CD8-positive, alpha-beta memory T cell (primary cell): Measurements from ENCODE around the gene HLX. TPM values are rescaled to one million over a fixed set of nuclear protein-coding genes. Genes with fewer than 3 reads are reported as not detected.
A peak's percentile ranks its signal among the peaks of the same experiment; 100 is the strongest.

ENCODE experiments used
- CTCF ChIA-PET: fragments of 350-600 bp; sonication (Branson Sonifier 250); formaldehyde crosslinking; loops from one replicate; lab custom pipeline; 2021; ENCODE audit warnings: antibody characterized with exemption; lab: Charles Lee
- POLR2A ChIA-PET: fragments of 350-600 bp; sonication (Branson Sonifier 250); formaldehyde crosslinking; loops from one replicate; lab custom pipeline; 2021; ENCODE audit warnings: antibody characterized with exemption; lab: Charles Lee
- DNase-seq, 5 donors: peaks; one replicate each; pipeline versions ENCODE4 v3.0.0 to v3.0.0-alpha.2; 2020 to 2022; ENCODE audit warnings: mixed read lengths in 1 of 5
- H3K27ac ChIP-seq: one replicate; pipeline ENCODE4 v1.7.0; 2013; ENCODE audit warnings: low read depth, mild to moderate bottlenecking, low read length, moderate library complexity
- H3K27me3 ChIP-seq: 2 replicates; pipeline ENCODE4 v1.7.0; 2013; ENCODE audit warnings: low read length, mild to moderate bottlenecking; ENCODE audit not compliant: insufficient read depth, poor library complexity, severe bottlenecking
- H3K36me3 ChIP-seq: 2 replicates; pipeline ENCODE4 v1.7.0; 2013; ENCODE audit warnings: mild to moderate bottlenecking, low read length, moderate library complexity; ENCODE audit not compliant: insufficient read depth
- H3K4me1 ChIP-seq: 2 replicates; pipeline ENCODE4 v1.7.0; 2013; ENCODE audit warnings: mild to moderate bottlenecking, low read length, moderate library complexity; ENCODE audit not compliant: insufficient read depth
- H3K4me3 ChIP-seq: 2 replicates; pipeline ENCODE4 v1.7.0; 2013; ENCODE audit warnings: mild to moderate bottlenecking, low read length
- H3K9me3 ChIP-seq: 2 replicates; pipeline ENCODE4 v1.7.0; 2013; ENCODE audit warnings: mild to moderate bottlenecking, low read length
- H3K27ac Mint-ChIP-seq, 8 donors: one replicate each; pipeline ENCODE4 v1.8.0; 2020 to 2021; ENCODE audit warnings: mixed read lengths in 8 of 8, mild to moderate bottlenecking in 6 of 8, inconsistent platforms in 3 of 8, moderate library complexity in 3 of 8
- H3K27me3 Mint-ChIP-seq, 2 donors: one replicate each; pipeline ENCODE4 v1.8.0; 2020 to 2021; ENCODE audit warnings: mixed read lengths in 2 of 2, mild to moderate bottlenecking in 1 of 2, moderate library complexity in 1 of 2
- H3K36me3 Mint-ChIP-seq, 3 donors: one replicate each; pipeline ENCODE4 v1.8.0; 2020 to 2021; ENCODE audit warnings: mixed read lengths in 3 of 3, inconsistent platforms in 1 of 3, mild to moderate bottlenecking in 1 of 3
- H3K4me1 Mint-ChIP-seq, 3 donors: one replicate each; pipeline ENCODE4 v1.8.0; 2020 to 2021; ENCODE audit warnings: mixed read lengths in 3 of 3, inconsistent platforms in 1 of 3, mild to moderate bottlenecking in 1 of 3
- H3K4me3 Mint-ChIP-seq, 7 donors: one replicate each; pipeline ENCODE4 v1.8.0; 2020 to 2021; ENCODE audit warnings: mixed read lengths in 7 of 7, mild to moderate bottlenecking in 6 of 7, moderate library complexity in 4 of 7, inconsistent platforms in 2 of 7
- H3K9me3 Mint-ChIP-seq, 5 donors: one replicate each; pipeline ENCODE4 v1.8.0; 2020 to 2022; ENCODE audit warnings: mixed read lengths in 5 of 5, mild to moderate bottlenecking in 3 of 5, moderate library complexity in 2 of 5, inconsistent platforms in 1 of 5
- polyA plus RNA-seq: library from polyadenylated mRNA; unstranded; fragments of 300-500 nt; fragmentation: Illumina TruSeq; gene quantifications from one replicate; pipeline ENCODE4 v1.2.3, GENCODE V29; 2021
- total RNA-seq, 2 experiments: library from RNA; stranded (reverse); gene quantifications; one replicate each; pipeline ENCODE4 v1.2.3, GENCODE V29; 2021

HLX gene
- total RNA-seq = not detected
- not detected for polyA plus RNA-seq

DNA sequence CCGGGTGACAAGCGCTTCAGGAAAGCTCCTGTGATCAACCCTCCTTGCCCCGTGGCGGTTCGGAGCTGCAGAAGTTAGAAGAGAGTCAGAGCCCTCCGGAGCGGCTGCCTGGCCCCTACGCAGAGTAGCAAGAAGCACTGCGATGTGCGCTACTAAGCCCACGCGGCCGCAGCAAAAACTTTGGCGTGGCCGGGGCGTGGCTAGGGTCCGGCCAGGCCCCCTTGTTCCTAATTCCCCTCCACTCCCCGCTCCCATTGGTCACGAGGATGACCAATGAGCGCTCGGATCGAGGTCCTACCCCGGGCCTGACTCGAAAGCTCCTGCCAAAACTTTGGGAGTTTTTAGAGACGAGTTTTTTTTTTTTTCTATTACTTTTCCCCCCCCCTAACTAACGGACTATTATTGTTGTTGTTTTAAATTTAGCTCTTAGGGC is at the start of gene HLX:
TSS of gene HLX (plus strand) at position 368 of the 433 bp plus-strand sequence. CDS start 415 bp downstream, outside the sequence.
- no peak within 1 kb of the TSS for H3K27ac ChIP-seq
- POLR2A ChIA-PET = no interaction called here
- H3K27ac Mint-ChIP-seq = peak within 1 kb of the TSS in 1 of 8 donors; percentile 38

GRCh38 chr1:220833436-220833835 is 45.8 kb upstream of the HLX start:
- H3K4me1 ChIP-seq = no peaks in the 10 kb centered on the region
- ChIA-PET POLR2A (no interaction called here), CTCF (no interaction called here)
- peaks cover 1 to 26% of the 10 kb centered on the region in 2 donors for H3K27me3 Mint-ChIP-seq
- H3K27me3 ChIP-seq = no peaks in the 10 kb centered on the region
- H3K4me3 ChIP-seq = no peak overlapping the region
- no peaks in the 10 kb centered on the region for H3K36me3 ChIP-seq
- no peak for DNase-seq
- no peak overlapping the region for H3K27ac ChIP-seq
- no peaks in the 10 kb centered on the region for H3K4me1 Mint-ChIP-seq
- no peak overlapping the region for H3K4me3 Mint-ChIP-seq
- H3K9me3 ChIP-seq = no peaks in the 10 kb centered on the region
- H3K9me3 Mint-ChIP-seq = peaks cover 0 to 1% (median 0%) of the 10 kb centered on the region in 5 donors
- no peak overlapping the region for H3K27ac Mint-ChIP-seq
- no peaks in the 10 kb centered on the region for H3K36me3 Mint-ChIP-seq

More for the DNA sequence above, at the start of gene HLX:
- peaks cover 0 to 2% (median 0%) of the 10 kb centered on the region in 3 donors for H3K36me3 Mint-ChIP-seq
- Histone ChIP-seq H3K27me3 (peaks cover 29% of the 10 kb centered on the region), H3K4me3 (no peak within 1 kb of the TSS), H3K36me3 (no peaks in the 10 kb centered on the region), H3K9me3 (no peaks in the 10 kb centered on the region), H3K4me1 (peaks cover 18% of the 10 kb centered on the region)
- DNase-seq = no peak
- peaks cover 30 to 34% (median 34%) of the 10 kb centered on the region in 3 donors for H3K4me1 Mint-ChIP-seq
- CTCF ChIA-PET = no interaction called here
- peak within 1 kb of the TSS; percentile 42 to 82 (median 71) for H3K4me3 Mint-ChIP-seq
- peaks cover 0 to 3% (median 1%) of the 10 kb centered on the region in 5 donors for H3K9me3 Mint-ChIP-seq
- peaks cover 60 to 84% of the 10 kb centered on the region in 2 donors for H3K27me3 Mint-ChIP-seq

DNA sequence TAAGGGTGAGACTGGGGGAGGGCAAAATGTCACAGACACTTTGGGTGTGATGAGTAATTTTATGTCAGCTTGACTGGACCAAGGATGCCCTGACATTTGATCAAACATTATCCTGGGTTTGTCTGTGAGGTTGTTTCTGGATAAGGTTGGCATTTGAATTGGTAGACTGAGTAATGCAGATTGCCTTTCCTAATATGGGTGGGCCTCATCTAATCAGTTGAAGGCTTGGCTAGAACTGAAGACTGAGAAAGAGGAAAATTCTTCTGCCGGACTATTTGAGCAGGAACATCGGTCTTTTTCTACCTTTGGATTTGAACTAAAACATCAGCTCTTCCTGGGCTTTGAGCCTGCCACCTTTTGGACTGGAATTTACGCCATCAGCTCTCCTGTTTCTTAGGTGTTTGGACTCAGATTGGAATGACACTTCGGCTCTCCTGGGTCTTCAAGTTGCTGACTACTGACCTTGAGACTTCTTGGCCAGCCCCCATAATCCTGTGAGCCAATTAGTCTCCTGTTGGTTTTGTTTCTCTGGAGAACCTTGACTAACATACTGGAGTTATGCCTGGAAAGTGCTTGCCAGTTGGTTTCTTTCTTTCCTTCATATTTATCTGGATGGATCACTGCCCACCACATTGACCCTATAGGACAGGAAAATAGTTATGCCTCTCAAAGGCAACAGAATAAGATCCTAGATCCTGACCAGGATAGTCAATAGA is 44.9 kb upstream of the HLX start:
- no peaks in the 10 kb centered on the region for H3K36me3 ChIP-seq
- CTCF ChIA-PET = no interaction called here
- Mint-ChIP-seq H3K4me1 (no peaks in the 10 kb centered on the region), H3K4me3 (no peak overlapping the region), H3K36me3 (no peaks in the 10 kb centered on the region), H3K27me3 (peaks cover 1 to 17% of the 10 kb centered on the region in 2 donors), H3K27ac (no peak overlapping the region), H3K9me3 (peaks cover 0 to 1% (median 0%) of the 10 kb centered on the region in 5 donors)
- H3K4me1 ChIP-seq = no peaks in the 10 kb centered on the region
- no peak overlapping the region for H3K27ac ChIP-seq
- POLR2A ChIA-PET = no interaction called here
- no peak overlapping the region for H3K4me3 ChIP-seq
- H3K27me3 ChIP-seq = no peaks in the 10 kb centered on the region
- no peaks in the 10 kb centered on the region for H3K9me3 ChIP-seq
- no peak for DNase-seq

DNA sequence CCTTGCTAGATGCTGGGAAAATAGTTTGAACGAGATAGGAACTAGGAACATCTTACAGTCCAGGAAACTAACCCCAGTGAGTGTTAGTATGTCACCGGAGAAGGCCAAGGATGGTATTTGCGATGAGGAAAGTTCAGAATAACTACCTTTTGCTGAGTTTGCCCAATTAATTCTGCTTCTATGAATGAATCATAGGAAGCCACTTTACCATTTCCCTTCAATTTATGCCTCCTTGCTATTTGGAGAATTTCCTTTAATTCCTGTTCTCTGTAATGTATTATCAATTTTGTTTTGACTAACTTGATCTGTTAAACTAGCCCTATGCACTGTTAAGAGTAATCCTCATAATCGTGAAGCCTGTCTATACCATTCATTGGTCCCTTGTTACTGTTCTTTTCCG is 40.7 kb upstream of the HLX start:
- Histone ChIP-seq H3K4me3 (no peak overlapping the region), H3K27ac (no peak overlapping the region), H3K27me3 (no peaks in the 10 kb centered on the region), H3K9me3 (no peaks in the 10 kb centered on the region), H3K4me1 (no peaks in the 10 kb centered on the region), H3K36me3 (no peaks in the 10 kb centered on the region)
- Mint-ChIP-seq H3K36me3 (no peaks in the 10 kb centered on the region), H3K27ac (no peak overlapping the region), H3K4me3 (no peak overlapping the region), H3K27me3 (peaks cover 4 to 5% of the 10 kb centered on the region in 2 donors), H3K4me1 (no peaks in the 10 kb centered on the region), H3K9me3 (peaks cover 0 to 1% (median 0%) of the 10 kb centered on the region in 5 donors)
- DNase-seq = no peak
- ChIA-PET CTCF (no interaction called here), POLR2A (no interaction called here)

DNA sequence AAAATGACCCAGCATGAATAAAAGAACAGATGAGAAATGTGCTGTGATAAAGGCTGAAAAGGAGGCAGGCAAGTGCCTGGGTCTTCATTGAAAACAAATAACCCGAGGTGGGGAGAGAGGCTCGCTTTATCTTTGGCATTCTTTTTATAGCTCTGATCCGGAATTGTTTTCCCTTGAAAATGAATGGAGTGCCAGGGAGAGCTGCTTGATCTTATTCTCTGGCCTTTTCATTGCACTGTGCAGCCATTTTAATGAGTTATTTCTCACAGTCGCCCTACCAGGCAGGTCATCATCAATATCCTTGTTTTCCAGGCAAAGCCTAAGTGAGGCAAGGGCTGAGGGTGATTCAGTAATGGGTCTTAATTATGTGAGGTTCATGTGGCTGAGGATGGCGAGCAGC is 39.8 kb upstream of the HLX start:
- Mint-ChIP-seq H3K4me1 (no peaks in the 10 kb centered on the region), H3K4me3 (no peak overlapping the region), H3K27ac (no peak overlapping the region), H3K27me3 (peaks cover 0 to 6% of the 10 kb centered on the region in 2 donors), H3K36me3 (no peaks in the 10 kb centered on the region), H3K9me3 (no peaks in the 10 kb centered on the region)
- ChIA-PET POLR2A (no interaction called here), CTCF (no interaction called here)
- no peak overlapping the region for H3K27ac ChIP-seq
- H3K4me3 ChIP-seq = no peak overlapping the region
- H3K4me1 ChIP-seq = no peaks in the 10 kb centered on the region
- no peaks in the 10 kb centered on the region for H3K9me3 ChIP-seq
- no peak for DNase-seq
- no peaks in the 10 kb centered on the region for H3K36me3 ChIP-seq
- no peaks in the 10 kb centered on the region for H3K27me3 ChIP-seq

DNA sequence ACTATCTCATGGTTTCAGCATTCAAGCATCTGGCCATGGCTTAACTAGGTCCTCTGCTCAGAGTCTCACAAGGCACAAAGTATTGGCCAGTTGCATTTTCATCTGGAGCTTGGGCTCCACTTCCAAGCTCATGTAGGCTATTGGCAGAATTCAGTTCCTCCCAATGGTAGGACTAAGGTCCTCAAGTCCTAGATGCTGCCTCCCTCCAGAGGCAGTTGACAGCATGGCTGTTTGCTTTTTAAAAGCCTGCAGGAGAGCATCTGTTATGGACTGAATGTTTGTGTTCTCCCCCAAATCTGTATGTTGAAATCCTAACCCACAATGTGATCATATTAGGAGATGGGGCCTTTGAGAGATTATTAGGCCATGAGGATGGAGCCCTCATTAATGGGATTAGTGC is 38.0 kb upstream of the HLX start:
- CTCF ChIA-PET = no interaction called here
- Mint-ChIP-seq H3K9me3 (peaks cover 0 to 2% (median 0%) of the 10 kb centered on the region in 5 donors), H3K4me1 (no peaks in the 10 kb centered on the region), H3K4me3 (no peak overlapping the region), H3K27ac (no peak overlapping the region), H3K27me3 (peaks cover 0 to 5% of the 10 kb centered on the region in 2 donors), H3K36me3 (no peaks in the 10 kb centered on the region)
- Histone ChIP-seq H3K4me3 (no peak overlapping the region), H3K4me1 (no peaks in the 10 kb centered on the region), H3K27me3 (no peaks in the 10 kb centered on the region), H3K27ac (no peak overlapping the region), H3K9me3 (no peaks in the 10 kb centered on the region), H3K36me3 (no peaks in the 10 kb centered on the region)
- DNase-seq = no peak
- POLR2A ChIA-PET = no interaction called here

- peaks cover 0 to 2% (median 0%) of the 10 kb centered on the region in 5 donors for H3K9me3 Mint-ChIP-seq
- no peaks in the 10 kb centered on the region for H3K9me3 ChIP-seq
- no peak overlapping the region for H3K4me3 Mint-ChIP-seq
- CTCF ChIA-PET = no interaction called here
- no peaks in the 10 kb centered on the region for H3K27me3 ChIP-seq
- H3K27ac Mint-ChIP-seq = no peak overlapping the region
- H3K4me1 ChIP-seq = no peaks in the 10 kb centered on the region
- no peaks in the 10 kb centered on the region for H3K4me1 Mint-ChIP-seq
- H3K4me3 ChIP-seq = no peak overlapping the region
- no peak for DNase-seq
- POLR2A ChIA-PET = no interaction called here
- no peaks in the 10 kb centered on the region for H3K36me3 ChIP-seq
- no peak overlapping the region for H3K27ac ChIP-seq
- H3K36me3 Mint-ChIP-seq = no peaks in the 10 kb centered on the region
- H3K27me3 Mint-ChIP-seq = peaks cover 0 to 5% of the 10 kb centered on the region in 2 donors
Measured at GRCh38 chr1:220843481-220844011, 35.7 kb upstream of the HLX start.

DNA sequence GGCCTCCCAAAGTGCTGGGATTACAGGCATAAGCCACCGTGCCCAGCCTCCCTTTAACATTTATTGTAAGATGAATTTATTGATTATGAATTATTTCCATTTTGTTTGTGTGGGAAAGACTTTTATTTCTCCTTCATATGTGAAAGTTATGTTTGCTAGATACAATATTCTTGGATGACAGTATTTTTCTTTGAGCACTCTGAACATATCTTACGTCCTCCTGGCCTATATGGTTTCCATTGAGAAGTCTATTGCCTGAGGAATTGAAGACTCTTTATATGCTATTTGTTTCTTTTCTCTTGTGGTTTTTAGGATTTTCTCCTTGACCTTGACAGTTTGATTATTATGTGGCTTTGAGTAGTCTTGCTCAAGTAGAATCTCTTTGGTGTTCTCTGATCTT is 26.8 kb upstream of the HLX start:
- no peak overlapping the region for H3K4me3 ChIP-seq
- no peaks in the 10 kb centered on the region for H3K36me3 Mint-ChIP-seq
- no peaks in the 10 kb centered on the region for H3K9me3 ChIP-seq
- no peaks in the 10 kb centered on the region for H3K36me3 ChIP-seq
- H3K27me3 Mint-ChIP-seq = peaks cover 0 to 2% of the 10 kb centered on the region in 2 donors
- CTCF ChIA-PET = no interaction called here
- no peak overlapping the region for H3K27ac ChIP-seq
- DNase-seq = no peak
- no peak overlapping the region for H3K4me3 Mint-ChIP-seq
- H3K4me1 Mint-ChIP-seq = no peaks in the 10 kb centered on the region
- H3K4me1 ChIP-seq = no peaks in the 10 kb centered on the region
- POLR2A ChIA-PET = no interaction called here
- H3K27ac Mint-ChIP-seq = no peak overlapping the region
- no peaks in the 10 kb centered on the region for H3K27me3 ChIP-seq
- peaks cover 18 to 32% (median 21%) of the 10 kb centered on the region in 5 donors for H3K9me3 Mint-ChIP-seq
